Bronchial epithelial cell (primary cell): ENCODE measurements around the gene FLAD1. TPM values are rescaled to one million over a fixed set of nuclear protein-coding genes. Genes with fewer than 3 reads are reported as not detected.
A peak's percentile ranks its signal among the peaks of the same experiment; 100 is the strongest.

Source experiments
- DNase-seq: peaks from one replicate; pipeline ENCODE4 v3.0.0-alpha.2; 2010; ENCODE audit warnings: low read depth
- FAIRE-seq: peaks from 2 replicates; lab custom pipeline; 2011; peaks lifted over from hg19 to GRCh38; lab: Jason Lieb, UNC
- H3K27me3 ChIP-seq: 2 replicates; pipeline ENCODE4 v1.5.1; 2011; ENCODE audit warnings: low read length; ENCODE audit not compliant: control insufficient read depth, insufficient read depth
- H3K36me3 ChIP-seq: 2 replicates; pipeline ENCODE4 v1.5.1; 2011; ENCODE audit warnings: low read length; ENCODE audit not compliant: control insufficient read depth, insufficient read depth
- H3K4me3 ChIP-seq: 2 replicates; pipeline ENCODE4 v1.5.1; 2011; ENCODE audit warnings: mild to moderate bottlenecking, low read depth, low read length, control low read depth
- CTCF ChIP-seq: IDR thresholded peaks from 2 replicates; pipeline ENCODE4 v1.5.1; 2011; ENCODE audit warnings: mild to moderate bottlenecking, moderate library complexity, low read length, control low read depth, inconsistent platforms; ENCODE audit not compliant: insufficient read depth, severe bottlenecking
- total RNA-seq: library from RNA; depleted of rRNA; stranded (reverse); fragments of >200 nt; gene quantifications from 2 replicates; pipeline ENCODE4 v1.2.1, GENCODE V29; 2014

The FLAD1 gene
- total RNA-seq, 1 donor from 2014 or later: 40.8 TPM

- TF ChIP-seq CTCF: no peak
- DNase-seq (no peak), FAIRE-seq (no peak)
- Histone ChIP-seq H3K4me3 (no peak overlapping the region), H3K27me3 (no peaks in the 10 kb centered on the region), H3K36me3 (peaks cover 39% of the 10 kb centered on the region)
Observed at GRCh38 chr1:155006601-155007101, 23.5 kb downstream of the FLAD1 start.

- peaks cover 44% of the 10 kb centered on the region for H3K36me3 ChIP-seq
- TF ChIP-seq CTCF: no peak
- H3K27me3 ChIP-seq: no peaks in the 10 kb centered on the region
- no peak for FAIRE-seq
- no peak for DNase-seq
- H3K4me3 ChIP-seq: peak overlapping the region; percentile 35
Observed at GRCh38 chr1:155007251-155007828, 24.2 kb downstream of the FLAD1 start.

- peaks cover 50% of the 10 kb centered on the region for H3K36me3 ChIP-seq
- FAIRE-seq (peak; percentile 43), DNase-seq (no peak)
- no peak for TF ChIP-seq CTCF
- H3K4me3 ChIP-seq: peak overlapping the region; percentile 35
- no peaks in the 10 kb centered on the region for H3K27me3 ChIP-seq
Observed at GRCh38 chr1:155008015-155008941, 25.1 kb downstream of the FLAD1 start.

GRCh38 chr1:155009221-155009711, 26.1 kb downstream of the FLAD1 start:
- Histone ChIP-seq H3K36me3 (peaks cover 51% of the 10 kb centered on the region), H3K27me3 (no peaks in the 10 kb centered on the region), H3K4me3 (peak overlapping the region; percentile 35)
- TF ChIP-seq CTCF: no peak
- DNase-seq: no peak
- no peak for FAIRE-seq

GRCh38 chr1:155009742-155010141, 26.6 kb downstream of the FLAD1 start:
- no peak for TF ChIP-seq CTCF
- no peaks in the 10 kb centered on the region for H3K27me3 ChIP-seq
- no peak for DNase-seq
- FAIRE-seq: no peak
- peaks cover 52% of the 10 kb centered on the region for H3K36me3 ChIP-seq
- peak overlapping the region; percentile 9 for H3K4me3 ChIP-seq
